HG03342 (cell line): Measurements from ENCODE around the gene MOB1B.

Source experiments
- ATAC-seq: cut with Tn5 transposase; IDR thresholded peaks from one replicate; pipeline ENCODE4 v1.9.1; 2021; ENCODE audit warnings: mild to moderate bottlenecking, moderate library complexity; ENCODE audit not compliant: unreplicated experiment

Gene MOB1B

GRCh38 chr4:70914000-70914399 is 11.8 kb downstream of the MOB1B start:
- no peak for ATAC-seq

GRCh38 chr4:70914631-70915030 is 12.5 kb downstream of the MOB1B start:
- no peak for ATAC-seq

GRCh38 chr4:70915036-70915815 is 13.1 kb downstream of the MOB1B start:
- ATAC-seq: no peak

GRCh38 chr4:70915874-70916559 is 13.8 kb downstream of the MOB1B start:
- peak; percentile 61 for ATAC-seq

GRCh38 chr4:70920592-70920991 is 18.4 kb downstream of the MOB1B start:
- ATAC-seq: no peak

DNA sequence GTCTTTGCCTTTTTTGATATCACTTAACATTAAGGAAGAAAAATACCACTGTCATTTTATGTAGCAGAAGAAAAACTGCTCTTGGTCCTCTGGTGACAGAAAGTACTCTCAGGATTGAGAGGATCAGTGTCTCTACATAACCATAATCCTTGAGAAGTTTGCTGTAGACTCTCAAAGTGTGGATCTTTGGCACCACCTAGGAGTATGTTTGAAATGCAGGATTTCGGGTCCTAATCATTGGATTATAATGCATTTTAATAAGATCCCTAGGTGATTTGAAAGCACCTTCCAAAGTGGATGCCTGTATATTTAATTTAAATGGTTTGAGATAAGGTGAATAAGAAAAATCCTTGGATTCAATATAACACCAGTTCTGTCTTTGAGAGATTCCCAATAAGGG is 23.2 kb downstream of the MOB1B start:
- ATAC-seq: no peak

GRCh38 chr4:70925899-70926635 is 23.9 kb downstream of the MOB1B start:
- ATAC-seq: peak; percentile 82

DNA sequence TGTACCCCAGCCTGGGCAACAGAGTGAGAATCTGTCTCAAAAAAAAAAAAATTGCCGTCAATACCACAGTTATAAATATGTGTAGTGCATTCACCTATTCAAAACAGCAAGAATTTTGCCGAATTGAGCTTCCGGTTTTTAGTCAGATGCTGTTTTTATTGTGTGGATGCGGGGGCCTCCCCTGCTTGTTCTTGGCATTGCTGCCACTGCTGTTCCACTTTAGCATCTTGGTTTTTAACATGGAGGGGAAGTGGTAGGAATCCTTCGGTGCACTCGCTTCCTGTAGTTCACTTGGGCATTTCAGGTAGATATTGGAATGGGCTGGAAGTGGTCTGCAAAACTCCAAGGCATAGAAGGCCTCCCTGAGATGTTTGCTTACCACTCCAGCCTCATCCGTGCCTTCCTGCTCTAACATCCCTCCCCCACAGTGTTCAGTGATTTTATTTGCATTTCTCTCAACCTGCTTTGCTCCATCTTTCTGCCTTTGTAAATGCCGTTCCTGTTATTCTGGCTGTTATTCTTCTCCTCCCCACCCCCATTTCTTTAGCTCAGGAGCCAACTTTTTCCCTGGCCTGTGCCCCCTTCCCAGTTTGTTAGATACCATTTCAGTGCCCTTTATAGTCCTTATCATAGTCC is 25.5 kb downstream of the MOB1B start:
- ATAC-seq: peak; percentile 41

DNA sequence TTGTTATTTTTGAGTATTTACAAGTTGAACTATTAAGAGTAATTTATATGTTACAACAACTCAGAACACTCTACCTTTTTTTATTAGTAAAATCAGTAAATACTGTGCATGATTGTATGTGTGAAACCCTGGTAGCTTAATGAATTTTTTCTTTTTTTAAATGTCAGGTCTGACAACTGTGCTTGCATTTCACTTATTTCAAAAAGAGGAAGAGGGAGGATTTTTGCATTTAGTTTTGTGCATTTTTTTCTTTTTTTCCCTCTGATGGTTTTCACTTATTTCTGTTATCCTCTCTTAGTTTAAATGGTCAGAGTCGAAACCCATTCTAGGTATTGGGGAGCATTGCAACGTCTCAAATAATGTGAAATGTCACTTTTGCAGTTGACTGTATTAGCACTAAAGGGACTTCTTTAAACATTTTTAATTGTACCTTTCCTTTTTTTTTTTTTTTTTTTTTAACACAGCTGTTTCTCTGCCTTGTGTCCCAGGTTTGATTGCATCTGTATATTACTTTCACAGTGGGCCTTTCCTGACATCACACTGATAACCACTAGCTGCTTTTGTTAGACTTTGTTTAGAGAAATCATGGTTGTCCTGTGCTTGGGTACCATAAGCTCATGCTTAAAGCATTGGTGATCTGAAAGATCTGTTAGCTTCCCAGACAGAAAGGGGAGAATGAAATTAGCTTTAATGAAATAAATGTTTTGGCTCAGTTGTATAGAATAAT is 28.5 kb downstream of the MOB1B start:
- no peak for ATAC-seq

- no peak for ATAC-seq
Observed at GRCh38 chr4:70931347-70931746, 29.2 kb downstream of the MOB1B start.

GRCh38 chr4:70932984-70933383 is 30.8 kb downstream of the MOB1B start:
- ATAC-seq: no peak

DNA sequence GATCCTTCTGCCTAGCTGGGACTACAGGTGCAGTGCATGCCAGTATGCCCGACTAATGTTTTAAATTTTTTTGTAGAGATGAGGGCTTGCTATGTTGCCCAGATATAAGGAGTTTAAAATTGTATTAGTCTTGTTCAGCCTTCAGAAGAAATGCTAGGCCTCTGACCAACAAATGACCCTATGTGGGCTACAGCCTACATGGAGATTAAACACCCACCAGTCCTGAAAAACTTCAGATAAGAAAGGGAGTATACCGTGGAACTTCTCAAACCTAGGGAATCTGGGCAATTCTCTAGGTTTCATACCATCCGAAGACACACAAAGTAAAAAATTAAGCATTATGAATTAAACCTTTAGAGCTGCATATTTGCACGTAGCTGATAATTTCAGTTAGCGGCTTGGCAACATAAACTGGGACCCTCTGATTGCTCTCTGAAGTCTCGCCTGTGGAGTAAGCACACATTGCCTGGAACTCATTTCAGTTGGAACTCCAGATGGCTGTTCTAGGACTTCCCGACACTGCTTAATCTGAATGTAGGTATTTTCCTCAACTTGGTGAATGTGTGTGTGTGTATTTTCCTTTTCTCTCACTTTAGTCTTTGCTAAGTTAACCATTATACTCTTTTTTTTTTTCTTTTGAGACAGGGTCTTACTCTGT is 33.0 kb downstream of the MOB1B start:
- ATAC-seq: no peak

GRCh38 chr4:70936200-70936787 is 34.1 kb downstream of the MOB1B start:
- ATAC-seq: no peak

DNA sequence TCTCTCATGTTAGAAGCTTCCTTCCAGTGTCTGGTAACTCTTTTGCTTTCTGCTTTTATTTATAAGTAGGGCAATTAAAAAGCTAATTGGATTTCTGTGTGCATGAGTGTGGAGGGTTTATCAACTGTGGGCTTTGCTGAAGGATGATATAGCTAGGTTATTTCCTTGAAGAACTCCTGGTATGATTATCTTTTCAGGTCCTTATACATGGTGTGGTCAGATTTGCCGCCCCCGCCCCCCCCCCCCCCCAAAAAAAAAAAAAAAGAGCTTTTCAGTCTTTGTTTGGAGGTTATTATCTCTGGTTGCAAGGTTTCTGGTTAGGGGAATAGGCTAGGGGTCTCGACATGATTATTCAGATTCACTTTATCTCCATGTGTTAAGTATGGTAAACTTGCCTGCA is 35.9 kb downstream of the MOB1B start:
- ATAC-seq: no peak

- no peak for ATAC-seq
Observed at GRCh38 chr4:70940134-70940533, 38.0 kb downstream of the MOB1B start.

GRCh38 chr4:70943114-70943513 is 40.9 kb downstream of the MOB1B start:
- peak; percentile 82 for ATAC-seq

DNA sequence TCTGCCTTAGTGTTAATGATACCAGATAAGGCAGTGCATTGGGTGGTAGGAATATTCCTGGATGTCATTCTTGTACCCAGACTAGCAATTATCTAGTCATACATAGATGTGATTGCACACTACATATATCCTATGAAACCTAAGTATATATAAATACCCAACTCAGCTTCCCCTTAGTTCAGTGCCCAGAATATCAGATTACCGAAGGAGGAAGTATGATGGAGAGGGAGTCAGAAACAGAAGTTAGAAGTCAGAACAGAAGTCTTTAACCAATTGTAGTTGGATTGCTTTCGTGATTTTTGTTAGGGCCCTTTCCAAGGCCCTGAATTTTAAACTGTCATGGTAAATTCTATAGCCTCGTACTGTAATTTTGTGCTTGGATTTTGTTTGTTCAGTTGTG is 42.9 kb downstream of the MOB1B start:
- peak; percentile 46 for ATAC-seq

GRCh38 chr4:70945452-70946055 is 43.4 kb downstream of the MOB1B start:
- no peak for ATAC-seq

- no peak for ATAC-seq
Observed at GRCh38 chr4:70946939-70947338, 44.8 kb downstream of the MOB1B start.
